Stimulated activated CD8-positive, alpha-beta memory T cell treated with anti-CD3 and anti-CD28 coated beads, Interleukin-2, amount 100 ng/mL, for 1 hour (primary cell): ENCODE data around the gene USP20.

Source experiments
- DNase-seq, 2 donors: peaks; one replicate each; pipeline ENCODE4 v3.0.0-alpha.2; 2020; ENCODE audit warnings: low read depth in 2 of 2

Gene USP20

DNA sequence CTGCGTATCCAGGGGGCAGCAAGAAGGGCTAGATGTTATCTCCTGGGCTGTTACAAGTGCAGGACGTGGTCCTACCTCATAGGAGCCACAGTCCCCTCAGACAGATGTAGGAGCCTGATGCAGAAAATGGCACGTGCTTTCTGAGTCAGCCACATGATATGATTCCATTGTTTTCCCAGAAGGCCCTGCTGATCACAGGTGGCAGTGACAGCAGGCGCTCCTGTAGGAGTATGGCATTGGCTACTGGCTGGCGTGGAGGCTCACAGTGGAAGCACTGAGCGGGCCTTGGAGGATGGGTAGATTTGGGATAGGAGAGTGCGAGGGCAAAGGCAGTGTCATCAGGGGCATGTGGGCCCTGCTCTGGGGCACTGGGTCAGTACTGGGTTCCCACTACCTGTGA is 21.9 kb downstream of the USP20 start:
- no peak for DNase-seq

- DNase-seq: no peak
Observed at GRCh38 chr9:129858167-129858962, 23.1 kb downstream of the USP20 start.

- no peak for DNase-seq
Observed at GRCh38 chr9:129860653-129861446, 25.6 kb downstream of the USP20 start.

DNA sequence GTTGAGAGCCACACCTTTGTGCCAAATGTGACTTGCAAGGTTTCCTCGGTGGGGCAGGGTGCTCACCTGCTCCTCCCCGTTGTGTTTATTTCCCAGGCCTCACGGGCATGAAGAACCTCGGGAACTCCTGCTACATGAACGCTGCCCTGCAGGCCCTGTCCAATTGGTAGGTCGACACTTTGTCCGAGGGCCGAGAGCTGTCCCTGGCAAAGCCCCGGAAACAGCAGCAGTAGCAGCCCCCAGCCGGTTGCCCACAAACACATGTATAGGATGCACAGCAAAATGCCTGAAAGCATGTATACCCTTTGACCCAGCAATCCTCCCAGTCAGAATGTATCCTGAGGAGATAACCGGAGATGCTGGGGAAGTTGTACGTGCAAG is 26.2 kb downstream of the USP20 start:
- DNase-seq: no peak

DNA sequence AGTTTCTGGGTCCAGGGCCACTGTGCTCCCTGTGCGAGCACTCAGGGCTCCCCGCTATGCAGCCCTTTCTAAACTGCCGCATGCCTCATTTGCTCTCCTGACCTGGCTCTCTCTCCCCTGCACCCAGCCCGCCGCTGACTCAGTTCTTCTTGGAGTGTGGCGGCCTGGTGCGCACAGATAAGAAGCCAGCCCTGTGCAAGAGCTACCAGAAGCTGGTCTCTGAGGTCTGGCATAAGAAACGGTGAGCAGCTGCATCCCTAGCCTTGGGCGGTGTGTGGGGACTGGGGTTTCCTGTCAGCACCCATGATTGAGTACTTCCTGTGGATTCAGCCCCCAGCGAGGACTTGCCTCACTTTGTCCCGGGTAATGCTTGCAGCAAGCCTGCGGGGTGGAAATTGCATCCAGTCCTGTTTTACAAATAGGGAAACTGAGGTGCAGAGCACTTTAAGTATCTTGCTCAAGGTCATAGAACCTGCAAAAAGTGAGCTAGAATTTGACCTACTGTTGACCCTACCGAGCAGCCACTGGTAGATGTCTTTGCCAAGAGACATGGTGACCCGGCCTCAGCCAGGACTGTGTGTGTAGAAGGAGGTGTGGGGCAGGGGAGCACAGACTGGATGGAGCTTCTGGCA is 27.9 kb downstream of the USP20 start:
- DNase-seq: peak; percentile 31 to 55

GRCh38 chr9:129864991-129865647 is 29.9 kb downstream of the USP20 start:
- no peak for DNase-seq

GRCh38 chr9:129865668-129866320 is 30.5 kb downstream of the USP20 start:
- no peak for DNase-seq

DNA sequence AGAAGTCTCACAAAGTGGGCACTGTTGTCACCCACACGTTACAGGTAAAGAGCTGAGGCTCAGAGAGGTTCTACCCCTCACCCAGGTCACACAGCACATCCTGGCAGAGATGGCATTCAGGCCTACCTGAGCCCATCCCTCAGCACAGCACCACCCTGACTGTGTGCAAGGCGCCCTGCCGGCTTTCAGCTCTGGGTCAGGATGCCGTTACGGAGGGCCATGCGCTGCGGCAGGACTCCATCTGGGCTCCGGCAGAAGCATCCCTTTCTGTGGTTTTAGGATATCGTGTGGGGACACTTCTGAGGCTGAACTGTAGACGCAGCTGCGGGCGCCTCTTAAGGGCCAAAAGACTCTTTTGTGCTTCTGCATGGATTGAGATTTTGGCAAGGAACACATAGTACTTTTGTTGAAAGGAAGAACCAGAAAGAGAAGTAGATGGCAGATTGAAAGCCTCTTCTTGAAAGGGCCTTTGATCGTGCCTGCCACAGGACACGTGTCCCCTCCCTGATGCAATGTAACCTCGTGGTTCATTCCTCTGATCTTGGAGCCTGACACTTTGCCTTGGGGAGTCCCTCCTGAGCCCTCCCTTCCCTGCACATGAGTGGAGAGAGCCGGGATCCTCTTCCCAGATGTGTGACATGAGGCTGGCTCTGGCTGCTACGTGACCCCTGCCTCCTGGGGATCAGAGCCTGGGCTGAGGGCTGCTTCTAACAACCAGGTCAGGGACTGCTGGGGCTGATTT is 31.3 kb downstream of the USP20 start:
- DNase-seq: no peak

DNA sequence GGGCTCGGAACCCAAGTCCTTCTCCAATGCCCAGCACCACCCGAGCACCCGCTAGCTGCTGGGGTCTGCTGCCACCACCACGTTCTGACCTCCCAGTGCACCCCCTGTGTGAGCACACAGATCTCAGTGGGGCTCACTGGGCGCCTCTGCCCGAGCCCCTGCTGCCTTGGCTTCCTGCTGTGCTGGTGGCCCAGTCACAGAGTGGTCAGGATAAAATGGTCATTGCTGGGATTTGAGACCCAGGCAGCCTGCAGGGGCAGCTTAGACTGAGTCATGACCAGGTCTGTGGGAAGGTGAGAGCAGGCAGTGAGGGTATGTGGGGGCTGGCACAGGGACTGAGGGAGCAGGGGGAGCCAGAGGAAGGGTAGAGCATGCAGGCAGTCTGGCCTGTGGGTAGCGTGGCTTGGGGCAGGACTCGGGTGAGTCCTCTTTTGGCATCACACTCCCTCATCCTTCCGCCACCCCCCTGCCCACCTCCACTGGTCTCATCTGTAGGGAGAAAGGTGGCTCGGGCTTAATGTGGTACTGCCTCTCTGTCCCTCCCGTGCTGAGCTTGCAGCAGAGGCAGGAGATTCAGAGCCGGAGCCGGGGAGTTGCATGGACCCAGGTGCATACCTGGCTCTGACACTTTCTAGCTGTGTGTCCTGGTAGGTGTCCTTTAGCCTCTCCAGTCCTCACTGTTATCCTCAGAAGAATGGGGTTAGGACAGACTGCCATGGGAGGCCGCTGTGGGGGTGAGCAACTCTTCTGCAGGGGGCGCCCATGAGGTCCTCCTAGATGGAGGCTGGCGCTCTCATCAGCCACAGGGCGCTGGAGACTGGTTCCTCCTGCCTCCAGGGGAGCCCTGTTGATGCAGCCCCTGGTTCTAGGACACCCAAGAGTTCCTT is 32.1 kb downstream of the USP20 start:
- no peak for DNase-seq

GRCh38 chr9:129868023-129868871 is 33.0 kb downstream of the USP20 start:
- no peak for DNase-seq

GRCh38 chr9:129868872-129869486 is 33.7 kb downstream of the USP20 start:
- peak; percentile 77 to 78 for DNase-seq

GRCh38 chr9:129869585-129870501 is 34.6 kb downstream of the USP20 start:
- no peak for DNase-seq

- DNase-seq: no peak
Observed at GRCh38 chr9:129871046-129871445, 35.8 kb downstream of the USP20 start.

DNA sequence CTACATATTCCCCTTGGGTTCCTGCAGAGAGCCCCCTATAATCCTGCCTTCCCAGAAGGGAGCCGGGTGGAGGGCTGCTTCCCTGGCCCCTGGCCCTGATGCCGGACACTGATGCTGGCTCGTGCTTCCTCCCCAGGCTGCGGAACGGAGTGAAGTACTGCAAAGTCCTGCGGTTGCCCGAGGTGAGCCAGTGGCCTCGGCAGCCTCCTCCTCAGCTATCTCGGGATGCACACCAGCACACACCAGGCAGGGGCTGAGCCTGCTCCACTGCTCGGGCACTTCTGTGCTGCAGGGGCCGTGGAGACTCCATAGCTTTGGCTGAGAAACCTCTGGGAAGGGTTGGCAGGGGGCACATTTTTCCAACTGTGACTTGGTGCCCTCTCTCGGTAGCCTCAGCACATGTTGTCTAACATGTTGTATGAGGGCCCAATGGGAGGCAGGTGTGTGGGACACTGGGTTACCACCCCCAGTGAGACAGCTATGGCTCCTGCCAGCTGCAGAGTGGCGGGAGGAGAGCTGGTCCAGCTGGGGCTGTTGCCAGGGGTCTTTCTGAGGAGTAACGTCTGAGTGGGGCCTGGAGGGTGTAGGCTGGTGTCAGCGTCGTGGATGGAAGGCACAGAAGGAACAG is 38.4 kb downstream of the USP20 start:
- no peak for DNase-seq

DNA sequence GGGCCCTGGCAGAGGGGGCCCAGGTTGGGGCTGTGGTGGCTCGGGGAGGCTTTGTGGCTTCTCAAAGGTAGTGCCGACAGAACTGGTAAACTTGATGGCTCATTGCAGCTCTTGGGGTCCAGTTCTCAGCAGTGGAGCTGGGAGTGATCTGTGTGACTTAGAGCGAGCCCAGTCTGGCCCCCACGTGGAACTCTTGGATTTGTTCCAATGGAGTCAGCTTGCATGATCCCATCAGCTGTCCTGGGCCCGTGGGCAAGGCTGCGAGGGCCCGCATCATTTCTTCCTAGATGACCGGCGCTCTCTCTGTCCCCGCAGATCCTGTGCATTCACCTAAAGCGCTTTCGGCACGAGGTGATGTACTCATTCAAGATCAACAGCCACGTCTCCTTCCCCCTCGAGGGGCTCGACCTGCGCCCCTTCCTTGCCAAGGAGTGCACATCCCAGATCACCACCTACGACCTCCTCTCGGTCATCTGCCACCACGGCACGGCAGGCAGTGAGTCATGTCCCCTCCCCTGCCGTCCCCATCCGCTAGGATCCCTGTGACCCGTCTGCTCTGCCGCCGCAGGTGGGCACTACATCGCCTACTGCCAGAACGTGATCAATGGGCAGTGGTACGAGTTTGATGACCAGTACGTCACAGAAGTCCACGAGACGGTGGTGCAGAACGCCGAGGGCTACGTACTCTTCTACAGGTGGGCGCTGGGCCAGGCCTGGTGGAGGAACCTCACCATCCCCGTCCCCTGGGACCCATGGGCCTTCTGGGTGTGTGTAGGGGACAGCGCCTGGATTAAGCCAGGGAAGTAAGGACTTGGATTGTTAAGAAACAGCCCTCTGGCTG is 39.2 kb downstream of the USP20 start:
- no peak for DNase-seq

GRCh38 chr9:129875181-129875611 is 39.9 kb downstream of the USP20 start:
- DNase-seq: no peak
